H1 (cell line): ENCODE measurements around the gene ZNF581.

ENCODE experiments used
- EP300 ChIP-seq, 2 experiments: IDR thresholded peaks; 1 replicate in 1 of 2; 2 replicates in 1 of 2; pipeline ENCODE4 v1.6.1; 2011 to 2012; ENCODE audit warnings: low read depth in 2 of 2, low read length in 2 of 2, mild to moderate bottlenecking in 2 of 2, borderline replicate concordance in 1 of 2, inconsistent platforms in 1 of 2, moderate library complexity in 1 of 2
- POLR2AphosphoS5 ChIP-seq: IDR thresholded peaks from 2 replicates; pipeline ENCODE4 v1.6.1; 2011; ENCODE audit warnings: low read depth, low read length
- TF ChIP-seq, protein P1 (sequence below), 3 experiments: IDR thresholded peaks; 1 replicate in 2 of 3; 2 replicates in 1 of 3; pipeline versions ENCODE4 v1.5.1 to v1.6.1; 2011; ENCODE audit warnings: low read length in 3 of 3, mild to moderate bottlenecking in 3 of 3, inconsistent platforms in 2 of 3, low read depth in 1 of 3, moderate library complexity in 1 of 3; ENCODE audit not compliant: insufficient read depth in 1 of 3; ENCODE audit errors: control extremely low read depth in 1 of 3

- TF ChIP-seq POLR2AphosphoS5 (no peak), EP300 (IDR thresholded peaks at IDR 0.05; ENCODE audit: borderline replicate concordance in 1 of 2, low read depth in 2 of 2, low read length in 2 of 2) (no peak)
- TF ChIP-seq, protein P1, sequence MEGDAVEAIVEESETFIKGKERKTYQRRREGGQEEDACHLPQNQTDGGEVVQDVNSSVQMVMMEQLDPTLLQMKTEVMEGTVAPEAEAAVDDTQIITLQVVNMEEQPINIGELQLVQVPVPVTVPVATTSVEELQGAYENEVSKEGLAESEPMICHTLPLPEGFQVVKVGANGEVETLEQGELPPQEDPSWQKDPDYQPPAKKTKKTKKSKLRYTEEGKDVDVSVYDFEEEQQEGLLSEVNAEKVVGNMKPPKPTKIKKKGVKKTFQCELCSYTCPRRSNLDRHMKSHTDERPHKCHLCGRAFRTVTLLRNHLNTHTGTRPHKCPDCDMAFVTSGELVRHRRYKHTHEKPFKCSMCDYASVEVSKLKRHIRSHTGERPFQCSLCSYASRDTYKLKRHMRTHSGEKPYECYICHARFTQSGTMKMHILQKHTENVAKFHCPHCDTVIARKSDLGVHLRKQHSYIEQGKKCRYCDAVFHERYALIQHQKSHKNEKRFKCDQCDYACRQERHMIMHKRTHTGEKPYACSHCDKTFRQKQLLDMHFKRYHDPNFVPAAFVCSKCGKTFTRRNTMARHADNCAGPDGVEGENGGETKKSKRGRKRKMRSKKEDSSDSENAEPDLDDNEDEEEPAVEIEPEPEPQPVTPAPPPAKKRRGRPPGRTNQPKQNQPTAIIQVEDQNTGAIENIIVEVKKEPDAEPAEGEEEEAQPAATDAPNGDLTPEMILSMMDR (IDR thresholded peaks at IDR 0.05; ENCODE audit: control extremely low read depth in 1 of 3, insufficient read depth in 1 of 3, low read depth in 1 of 3, low read length in 3 of 3) = no peak
These were observed 1.9 kb upstream of the ZNF581 start for GRCh38 chr19:55641426-55642152.
